HG03558 (cell line): ENCODE measurements around the gene SCAF4.
"Not testable (repeated sequence)": the region's sequence is repeated elsewhere in the genome, so short reads cannot be mapped to it uniquely, and the experiment has no call there.

Experiments used
- ATAC-seq: cut with Tn5 transposase; IDR thresholded peaks from one replicate; pipeline ENCODE4 v1.9.1; 2021; ENCODE audit warnings: moderate number of reproducible peaks; ENCODE audit not compliant: unreplicated experiment; ENCODE audit errors: extremely low read depth

Gene SCAF4

DNA sequence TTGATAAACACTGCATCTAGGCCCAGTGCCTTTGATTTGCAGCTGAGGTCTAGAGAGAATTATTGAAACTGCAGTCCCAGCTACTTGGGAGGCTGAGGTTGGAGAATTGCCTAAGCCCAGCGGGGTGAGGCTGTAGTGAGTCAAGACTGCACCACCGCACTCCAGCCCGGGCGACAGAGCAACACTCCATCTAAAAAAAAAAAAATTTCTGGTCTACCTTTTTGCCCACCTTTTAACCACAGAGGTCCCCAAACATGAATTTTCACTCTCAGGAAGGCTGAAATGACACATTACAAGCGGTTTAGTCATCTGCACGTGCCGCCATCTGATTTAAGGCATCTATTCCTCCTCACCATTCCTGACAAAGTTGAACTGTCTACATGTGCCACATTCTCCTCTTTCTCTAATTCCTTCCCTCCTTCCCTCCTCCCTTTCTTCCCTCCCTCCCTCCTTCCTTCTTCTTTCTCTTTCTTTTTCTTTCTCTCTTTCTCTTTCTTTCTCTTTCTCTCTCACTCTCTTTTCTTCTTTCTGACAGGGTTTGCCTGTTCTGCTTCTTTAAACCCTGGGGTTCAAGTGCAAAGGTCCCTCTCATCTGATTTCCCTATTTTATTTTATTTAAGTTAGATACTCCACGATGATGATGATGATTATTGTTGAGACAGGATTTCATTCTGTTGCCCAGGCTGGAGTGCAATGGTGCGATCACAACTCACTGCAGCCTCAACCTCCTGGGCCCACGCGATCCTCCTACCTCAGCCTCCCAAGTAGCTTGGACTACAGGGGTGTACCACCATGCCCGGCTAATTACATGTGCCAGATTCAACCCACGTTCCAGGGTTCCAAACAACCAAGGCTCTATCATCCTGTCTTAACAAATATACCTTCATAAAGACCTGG lies 75.5 kb downstream of the SCAF4 start:
- no peak for ATAC-seq

DNA sequence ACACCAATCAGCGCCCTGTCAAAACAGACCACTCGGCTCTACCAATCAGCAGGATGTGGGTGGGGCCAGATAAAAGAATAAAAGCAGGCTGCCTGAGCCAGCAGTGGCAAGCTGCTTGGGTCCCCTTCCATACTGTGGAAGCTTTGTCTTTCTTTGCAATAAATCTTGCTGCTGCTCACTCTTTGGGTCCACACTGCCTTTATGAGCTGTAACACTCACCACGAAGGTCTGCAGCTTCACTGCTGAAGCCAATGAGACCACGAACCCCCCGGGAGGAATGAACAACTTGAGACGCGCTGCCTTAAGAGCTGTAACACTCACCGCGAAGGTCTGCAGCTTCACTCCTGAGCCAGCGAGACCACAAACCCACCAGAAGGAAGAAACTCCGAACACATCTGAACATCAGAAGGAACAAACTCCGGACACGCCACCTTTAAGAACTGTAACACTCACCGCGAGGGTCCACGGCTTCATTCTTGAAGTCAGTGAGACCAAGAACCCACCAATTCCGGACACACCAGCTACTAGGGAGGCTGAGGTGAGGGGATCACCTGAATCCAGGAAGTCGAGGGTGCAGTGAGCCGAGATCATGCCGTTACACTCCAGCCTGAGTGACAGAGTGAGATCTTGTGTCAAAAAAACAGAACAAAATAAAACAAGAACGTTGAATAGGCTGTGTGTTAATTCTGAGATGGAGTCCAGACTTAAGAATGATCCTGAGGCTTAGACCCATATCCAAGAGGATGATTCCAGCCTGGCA lies 76.9 kb downstream of the SCAF4 start:
- not testable (repeated sequence) for ATAC-seq

DNA sequence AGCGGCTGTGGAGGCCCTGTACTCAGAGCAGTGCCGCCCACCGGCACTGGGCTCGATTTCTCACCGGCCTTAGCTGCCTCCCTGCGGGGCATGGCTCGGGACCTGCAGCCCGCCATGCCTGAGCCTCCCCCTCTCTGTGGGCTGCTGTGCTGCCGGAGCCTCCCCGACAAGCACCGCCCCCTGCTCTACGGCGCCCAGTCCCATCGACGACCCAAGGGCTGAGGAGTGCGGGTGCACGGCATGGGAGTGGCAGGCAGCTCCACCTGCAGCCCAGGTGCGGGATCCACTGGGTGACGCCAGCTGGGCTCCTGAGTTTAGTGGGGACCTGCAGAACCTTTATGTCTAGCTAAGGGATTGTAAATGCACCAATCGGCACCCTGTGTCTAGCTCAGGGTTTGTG lies 77.6 kb downstream of the SCAF4 start:
- ATAC-seq: no peak

GRCh38 chr21:31651491-31651890 lies 80.4 kb downstream of the SCAF4 start:
- not testable (repeated sequence) for ATAC-seq

- no peak for ATAC-seq
These were observed 81.0 kb downstream of the SCAF4 start for GRCh38 chr21:31650930-31651329.

DNA sequence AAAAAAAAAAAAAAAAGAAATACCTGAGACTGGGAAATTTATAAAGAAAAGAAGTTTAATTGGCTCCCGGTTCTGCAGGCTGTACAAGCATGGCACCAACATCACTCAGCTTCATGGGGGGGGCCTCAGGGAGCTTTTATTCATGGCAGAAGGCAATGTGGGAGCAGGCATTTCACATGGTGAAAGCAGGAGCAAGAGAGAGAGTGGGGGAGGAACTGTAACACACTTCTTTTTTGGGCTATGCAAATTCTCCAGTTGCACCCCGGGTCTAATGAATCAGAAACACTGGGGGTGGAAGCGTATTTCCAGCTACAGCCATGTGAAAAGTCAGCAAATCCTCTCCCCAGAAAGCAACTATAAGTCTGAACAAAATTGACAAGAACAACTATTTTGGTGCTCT lies 84.3 kb downstream of the SCAF4 start:
- no peak for ATAC-seq

DNA sequence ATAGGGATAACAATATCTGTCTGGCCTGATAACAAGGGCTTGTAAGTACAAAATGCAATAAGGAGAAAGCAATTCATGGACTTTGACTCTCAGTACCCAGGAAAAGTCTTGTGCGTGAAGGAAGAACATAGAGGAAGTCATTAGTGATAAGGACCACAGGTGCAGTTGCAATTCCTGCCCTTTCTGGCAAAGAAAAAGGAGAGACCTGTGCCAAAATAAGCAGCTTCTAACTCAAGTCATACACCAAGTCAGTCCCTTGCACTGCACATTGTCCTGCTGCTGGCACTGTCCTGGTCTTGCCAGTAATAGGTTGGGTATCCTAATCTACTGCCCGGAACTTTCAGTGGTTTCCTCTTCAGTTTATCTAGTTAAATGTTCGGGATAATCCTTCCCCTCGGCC lies 87.3 kb downstream of the SCAF4 start:
- no peak for ATAC-seq

DNA sequence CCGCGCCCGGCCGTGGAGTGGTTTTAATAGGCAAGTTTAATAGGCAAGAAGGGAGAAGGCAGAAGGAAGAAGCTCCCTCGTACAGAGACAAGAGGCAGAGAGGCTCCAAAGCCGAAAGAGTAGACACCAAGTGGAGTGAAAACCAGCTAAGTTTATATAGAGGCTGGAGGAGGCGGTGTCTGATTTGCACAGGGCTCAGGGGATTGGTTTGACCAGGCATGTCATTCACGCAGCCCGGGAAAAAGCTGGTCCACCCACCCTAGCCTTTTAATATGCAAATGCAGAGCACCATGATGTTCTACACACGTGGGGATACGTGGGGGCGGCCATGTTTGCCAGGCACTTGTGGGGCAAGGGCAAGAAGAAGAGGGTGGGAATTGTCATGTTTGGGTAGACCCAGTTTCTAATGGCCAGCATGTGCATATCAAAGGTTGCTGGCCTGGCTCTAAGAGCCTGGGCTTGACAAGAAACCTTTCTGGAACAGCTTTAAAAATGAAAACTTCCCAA lies 90.4 kb downstream of the SCAF4 start:
- no peak for ATAC-seq

GRCh38 chr21:31636874-31637273 lies 95.0 kb downstream of the SCAF4 start:
- no peak for ATAC-seq

DNA sequence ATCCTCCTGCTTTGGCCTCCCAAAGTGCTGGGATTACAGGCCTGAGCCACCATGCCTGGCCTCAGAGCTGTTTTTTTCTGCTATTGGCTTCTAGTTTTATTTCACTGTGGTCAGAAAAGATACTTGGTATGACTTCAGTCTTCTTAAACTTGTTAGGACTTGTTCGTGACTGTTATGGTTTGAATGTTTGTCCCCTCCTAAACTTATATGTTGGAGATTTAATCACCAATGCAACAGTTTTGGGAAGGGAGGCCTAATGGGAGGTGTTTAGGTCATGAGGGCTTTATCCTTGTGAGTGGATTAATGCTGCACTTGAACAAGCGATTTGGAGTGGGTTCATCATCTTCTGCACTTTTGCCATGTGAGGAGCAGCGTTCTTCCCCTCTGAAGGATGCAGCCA lies 96.9 kb downstream of the SCAF4 start:
- ATAC-seq: no peak

DNA sequence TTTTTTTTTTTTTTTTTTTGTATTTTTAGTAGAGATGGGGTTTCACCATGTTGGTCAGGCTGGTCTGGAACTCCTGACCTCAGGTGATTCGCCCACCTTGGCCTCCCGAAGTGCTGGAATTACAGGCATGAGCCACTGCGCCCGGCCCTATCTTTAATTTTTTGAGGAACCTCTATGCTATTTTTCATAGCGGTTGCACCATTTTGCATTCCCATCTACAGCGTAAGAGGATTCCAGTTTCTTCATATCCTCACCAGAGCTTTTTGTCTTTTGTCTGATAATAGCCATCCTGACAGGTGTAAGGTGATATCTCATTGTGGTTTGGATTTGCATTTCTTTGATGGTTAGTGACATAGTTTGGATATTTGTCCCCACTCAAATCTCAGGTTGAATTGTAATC lies 100.0 kb downstream of the SCAF4 start:
- ATAC-seq: not testable (repeated sequence)

DNA sequence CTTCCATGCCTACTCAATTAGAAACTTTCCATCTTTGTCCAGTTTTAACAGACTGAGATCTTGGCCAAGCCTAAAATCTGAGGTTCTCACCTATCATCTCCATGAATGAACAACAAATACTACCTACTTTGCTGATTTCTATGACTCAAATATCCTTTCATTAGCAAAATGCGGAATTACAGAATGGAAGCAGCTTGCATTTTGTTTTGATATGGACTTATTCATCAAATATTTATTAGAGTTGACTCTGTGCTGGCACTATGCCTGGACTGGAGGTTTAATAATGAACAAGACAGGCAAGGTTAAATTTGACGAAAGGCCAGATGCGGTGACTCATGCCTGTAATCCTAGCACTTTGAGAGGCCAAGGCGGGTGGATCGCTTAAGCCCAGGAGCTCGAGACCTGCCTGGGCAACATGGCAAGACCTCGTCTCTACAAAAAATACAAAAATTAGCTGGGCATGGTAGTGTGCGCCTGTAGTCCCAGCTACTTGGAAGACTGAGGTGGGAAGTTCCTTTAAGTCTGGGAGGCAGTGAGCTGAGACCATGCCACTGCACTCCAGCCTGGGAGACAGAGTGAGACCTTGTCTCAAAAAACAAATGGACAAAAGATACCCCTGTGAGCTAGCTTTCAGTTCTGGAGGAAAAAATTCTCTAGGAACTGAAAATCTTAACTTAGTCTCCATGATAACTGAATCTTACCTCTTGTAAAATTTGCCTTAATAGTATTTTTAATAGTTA lies 101.8 kb downstream of the SCAF4 start:
- no peak for ATAC-seq

- ATAC-seq: no peak
These were observed 106.9 kb downstream of the SCAF4 start for GRCh38 chr21:31624961-31625491.

GRCh38 chr21:31624181-31624580 lies 107.7 kb downstream of the SCAF4 start:
- ATAC-seq: no peak

GRCh38 chr21:31623664-31624063 lies 108.3 kb downstream of the SCAF4 start:
- no peak for ATAC-seq

GRCh38 chr21:31622397-31622796 lies 109.5 kb downstream of the SCAF4 start:
- ATAC-seq: no peak
